GM12865 (cell line): ENCODE measurements around the gene CYB561A3.

Experiments used
- DNase-seq: peaks from one replicate; pipeline ENCODE4 v3.0.0; 2010; ENCODE audit warnings: low read depth
- H3K4me3 ChIP-seq: 2 replicates; pipeline ENCODE4 v1.5.1; 2011; ENCODE audit warnings: mild to moderate bottlenecking, low read depth, low read length, control low read depth
- CTCF ChIP-seq: IDR thresholded peaks from 2 replicates; pipeline ENCODE4 v1.5.1; 2011; ENCODE audit warnings: low read length, control low read depth, low read depth, inconsistent platforms; ENCODE audit not compliant: insufficient read depth; ENCODE audit errors: missing control alignments

CYB561A3 gene

GRCh38 chr11:61368646-61369045 lies 7.0 kb upstream of the CYB561A3 start:
- no peak for TF ChIP-seq CTCF
- DNase-seq: no peak
- H3K4me3 ChIP-seq: no peak overlapping the region

- no peak for TF ChIP-seq CTCF
- no peak for DNase-seq
- H3K4me3 ChIP-seq: no peak overlapping the region
These were observed 5.7 kb upstream of the CYB561A3 start for GRCh38 chr11:61367406-61367805.

- no peak for DNase-seq
- TF ChIP-seq CTCF: no peak
- no peak overlapping the region for H3K4me3 ChIP-seq
These were observed 2.5 kb upstream of the CYB561A3 start for GRCh38 chr11:61364012-61364675.

- TF ChIP-seq CTCF: no peak
- peak; percentile 56 for DNase-seq
- H3K4me3 ChIP-seq: peak overlapping the region; percentile 95
These were observed 827 bp upstream of the CYB561A3 start for GRCh38 chr11:61362542-61362875.

- TF ChIP-seq CTCF: no peak
- peak overlapping the region; percentile 95 for H3K4me3 ChIP-seq
- DNase-seq: peak; percentile 21
These were observed 393 bp downstream of the CYB561A3 start for GRCh38 chr11:61361237-61361740.

GRCh38 chr11:61359516-61359915 lies 2.2 kb downstream of the CYB561A3 start:
- DNase-seq: no peak
- no peak for TF ChIP-seq CTCF
- H3K4me3 ChIP-seq: peak overlapping the region; percentile 95

- DNase-seq: no peak
- no peak for TF ChIP-seq CTCF
- no peak overlapping the region for H3K4me3 ChIP-seq
These were observed 3.1 kb downstream of the CYB561A3 start for GRCh38 chr11:61358566-61358965.
